GM13976 (cell line): ENCODE measurements around the gene CLDN15.

Source experiments
- DNase-seq: peaks from one replicate; pipeline ENCODE4 v3.0.0; 2012; ENCODE audit warnings: low spot score
- CTCF ChIP-seq: IDR thresholded peaks from 2 replicates; pipeline ENCODE4 v1.5.1; 2012; ENCODE audit warnings: borderline replicate concordance, mild to moderate bottlenecking; ENCODE audit not compliant: insufficient read depth; ENCODE audit errors: extremely low read depth, missing control alignments, control extremely low read depth
- in situ Hi-C: fragments of 300-500 bp; cut with MboI; formaldehyde crosslinking; loops from one replicate; pipeline ENCODE4 v1.12.0; 2022; ENCODE audit warnings: low sequenced_read_pairs, mixed read lengths, inconsistent platforms; ENCODE audit not compliant: unreplicated experiment

Gene CLDN15

GRCh38 chr7:101241443-101242349 is 4.1 kb upstream of the CLDN15 start:
- no peak for DNase-seq
- in situ Hi-C loops: no loop called here
- no peak for TF ChIP-seq CTCF

GRCh38 chr7:101241015-101241363 is 3.4 kb upstream of the CLDN15 start:
- no peak for TF ChIP-seq CTCF
- in situ Hi-C loops: no loop called here
- DNase-seq: no peak

- in situ Hi-C loops: no loop called here
- no peak for TF ChIP-seq CTCF
- DNase-seq: no peak
Observed at GRCh38 chr7:101240226-101241014, 2.8 kb upstream of the CLDN15 start.

- TF ChIP-seq CTCF: no peak
- in situ Hi-C loops: no loop called here
- DNase-seq: no peak
Observed at GRCh38 chr7:101239951-101240220, 2.3 kb upstream of the CLDN15 start.

- in situ Hi-C loops: no loop called here
- TF ChIP-seq CTCF: no peak
- DNase-seq: no peak
Observed at GRCh38 chr7:101239191-101239950, 1.8 kb upstream of the CLDN15 start.
